Right cardiac atrium (tissue), 5 donors: ENCODE results near the gene L2HGDH. TPM values are rescaled to one million over a fixed set of nuclear protein-coding genes. Genes with fewer than 3 reads are reported as not detected.
"Not testable (repeated sequence)": the region's sequence is repeated elsewhere in the genome, so short reads cannot be mapped to it uniquely, and the experiment has no call there.

ENCODE experiments used
- ATAC-seq, 2 donors: fragments of 200-7000 bp; cut with Tn5 transposase; one replicate each; pipeline versions ENCODE4 v1.8.0 to v1.9.1; 2020; ENCODE audit warnings: moderate library complexity in 2 of 2, mild to moderate bottlenecking in 1 of 2
- DNase-seq, 3 donors: peaks; one replicate each; pipeline ENCODE4 v3.0.0-alpha.2; 2020
- H3K27ac ChIP-seq: one replicate; pipeline ENCODE4 v1.5.1; 2013; ENCODE audit warnings: mild to moderate bottlenecking, low read length, control low read depth, moderate library complexity
- H3K27me3 ChIP-seq: one replicate; pipeline ENCODE4 v1.6.1; 2013; ENCODE audit not compliant: control insufficient read depth, insufficient read depth
- H3K4me1 ChIP-seq: one replicate; pipeline ENCODE4 v1.6.1; 2013; ENCODE audit warnings: low read length; ENCODE audit not compliant: control insufficient read depth, insufficient read depth
- H3K4me3 ChIP-seq: one replicate; pipeline ENCODE4 v1.5.1; 2013; ENCODE audit warnings: low read length, control low read depth
- H3K9me3 ChIP-seq: one replicate; pipeline ENCODE4 v1.6.1; 2013; ENCODE audit warnings: low read length; ENCODE audit not compliant: control insufficient read depth
- WGBS: extraction: QIAGEN DNeasy Blood & Tissue Kit; methylation state at CpG from one replicate; pipeline ENCODE4 v1.1.7; 2013; 5-methylcytosine and 5-hydroxymethylcytosine counted together
- intact Hi-C, 4 donors: fragments of 100-400 bp; cut with DNase I; formaldehyde crosslinking; loops; one replicate each; pipeline versions ENCODE4 v1.11.0 to v1.14.0; 2022 to 2023
- long read RNA-seq, 4 donors: library from polyadenylated mRNA; unstranded; transcript quantifications; one replicate each; pipeline ENCODE4 v2.0.0, GENCODE V29; 2020 to 2021
- polyA plus RNA-seq: library from polyadenylated mRNA; stranded (reverse); fragments of 200-250 nt; gene quantifications from one replicate; pipeline ENCODE4 v1.2.3, GENCODE V29; 2013
- total RNA-seq, 4 donors: library from RNA; stranded (reverse); fragmentation: NEBNext Ultra II Directional; extraction: Animal tissue kit (Norgen Biotek cat#: 25700); gene quantifications; one replicate each; pipeline ENCODE4 v1.2.1, GENCODE V29; 2021
- donor health status: healthy with polysubstance abuse.
- donor health status: DM: no; HTN: yes; CAD: no.
- donor health status: DM: no; HTN: no; CAD: no.
- donor health status: DM: no; HTN: yes; CAD: no; lungs with severe emphysema.
- donor health status: DM: yes; HTN: yes; CAD: no.

Gene L2HGDH
- total RNA-seq (1 to 10 TPM; 5.2 to 9.4 (median 7.7) TPM), polyA plus RNA-seq (4.4 TPM)
- long read RNA-seq, donor 1, full-length matches to known transcripts = 15 of 19 reads
- long read RNA-seq, donor 1, partial matches to known transcripts = 1 of 19 reads
- long read RNA-seq, donor 1, other reads (novel, unspliced or antisense) = 3 of 19 reads
- long read RNA-seq, donor 2, full-length matches to known transcripts = 3 of 6 reads
- long read RNA-seq, donor 2, partial matches to known transcripts = 0 of 6 reads
- long read RNA-seq, donor 2, other reads (novel, unspliced or antisense) = 3 of 6 reads
- long read RNA-seq, donor 3, full-length matches to known transcripts = 15 of 15 reads
- long read RNA-seq, donor 3, partial matches to known transcripts = 0 of 15 reads
- long read RNA-seq, donor 3, other reads (novel, unspliced or antisense) = 0 of 15 reads
- long read RNA-seq, donor 4, full-length matches to known transcripts = 9 of 9 reads
- long read RNA-seq, donor 4, partial matches to known transcripts = 0 of 9 reads
- long read RNA-seq, donor 4, other reads (novel, unspliced or antisense) = 0 of 9 reads

GRCh38 chr14:50311972-50312733, at the start of gene L2HGDH, which contains the start of gene DMAC2L:
L2HGDH (minus strand) TSS chr14:50312229; CDS start chr14:50312150, 79 bp downstream.
DMAC2L (plus strand) TSS chr14:50312324; CDS start chr14:50321488, 9,164 bp downstream.
- intact Hi-C loops = no loop called here
- WGBS = under 1% methylated on average over 83 of the region's 83 CpGs
- peak; percentile 95 to 98 (median 98) for DNase-seq

DNA sequence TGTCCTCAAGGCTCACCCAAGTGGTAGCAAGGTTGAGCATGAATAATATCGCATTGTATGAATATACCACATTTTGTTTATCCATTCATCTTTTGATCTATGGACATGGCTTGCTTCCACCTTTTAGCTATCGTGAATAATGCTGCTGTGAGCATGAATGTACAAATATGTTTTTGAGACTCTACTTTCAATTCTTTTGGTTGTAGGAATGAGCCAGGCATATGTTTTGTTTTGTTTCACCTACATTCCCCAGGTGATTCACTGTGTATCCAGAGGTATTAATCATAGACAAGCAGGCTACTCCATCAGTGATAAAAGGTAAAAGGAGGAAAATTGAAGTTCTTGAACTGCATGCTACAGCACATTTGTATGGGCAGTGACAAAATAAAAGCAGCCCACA, 48.8 kb upstream of the L2HGDH start:
- intact Hi-C loops = no loop called here
- Histone ChIP-seq H3K27ac (no peak overlapping the region), H3K4me1 (no peaks in the 10 kb centered on the region), H3K4me3 (no peak overlapping the region), H3K27me3 (no peaks in the 10 kb centered on the region), H3K9me3 (no peaks in the 10 kb centered on the region)
- no peak for DNase-seq
- ATAC-seq = no peak
- 96% methylated on average over 2 of the region's 2 CpGs for WGBS

More at GRCh38 chr14:50311972-50312733, at the start of gene L2HGDH, which contains the start of gene DMAC2L:
- Histone ChIP-seq H3K27ac (peak within 1 kb of the TSS; percentile 87), H3K9me3 (no peaks in the 10 kb centered on the region), H3K27me3 (no peaks in the 10 kb centered on the region), H3K4me3 (peak within 1 kb of the TSS; percentile 32), H3K4me1 (peaks cover 2% of the 10 kb centered on the region)
- ATAC-seq = peak; percentile 100

DNA sequence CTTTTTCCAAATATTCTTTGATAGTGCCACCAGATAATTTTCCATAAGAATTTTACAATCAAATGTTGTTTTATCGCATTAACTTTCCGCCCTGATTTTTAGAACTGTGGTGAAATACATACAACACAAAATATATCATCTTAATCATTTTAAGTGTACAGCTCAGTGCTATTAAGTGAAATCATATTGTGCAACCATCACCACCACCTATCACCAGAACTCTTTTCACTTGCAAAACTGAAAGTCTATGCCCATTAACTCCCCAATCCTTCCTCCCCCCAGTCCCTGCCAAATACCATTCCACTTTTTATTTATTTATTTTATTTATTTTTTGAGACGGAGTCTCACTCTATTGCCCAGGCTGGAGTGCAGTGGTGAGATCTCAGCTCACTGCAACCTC, 48.1 kb upstream of the L2HGDH start:
- H3K9me3 ChIP-seq = no peaks in the 10 kb centered on the region
- no peaks in the 10 kb centered on the region for H3K4me1 ChIP-seq
- 96% methylated on average over 3 of the region's 3 CpGs for WGBS
- DNase-seq (no peak), ATAC-seq (no peak)
- no peaks in the 10 kb centered on the region for H3K27me3 ChIP-seq
- H3K4me3 ChIP-seq = no peak overlapping the region
- no peak overlapping the region for H3K27ac ChIP-seq
- intact Hi-C loops = no loop called here

- Histone ChIP-seq H3K4me1 (no peaks in the 10 kb centered on the region), H3K27ac (no peak overlapping the region), H3K4me3 (no peak overlapping the region), H3K9me3 (no peaks in the 10 kb centered on the region), H3K27me3 (no peaks in the 10 kb centered on the region)
- DNase-seq (no peak), ATAC-seq (no peak)
- intact Hi-C loops = no loop called here
- 86% methylated on average over 5 of the region's 5 CpGs for WGBS
Measured at GRCh38 chr14:50359631-50360030, 47.6 kb upstream of the L2HGDH start.

DNA sequence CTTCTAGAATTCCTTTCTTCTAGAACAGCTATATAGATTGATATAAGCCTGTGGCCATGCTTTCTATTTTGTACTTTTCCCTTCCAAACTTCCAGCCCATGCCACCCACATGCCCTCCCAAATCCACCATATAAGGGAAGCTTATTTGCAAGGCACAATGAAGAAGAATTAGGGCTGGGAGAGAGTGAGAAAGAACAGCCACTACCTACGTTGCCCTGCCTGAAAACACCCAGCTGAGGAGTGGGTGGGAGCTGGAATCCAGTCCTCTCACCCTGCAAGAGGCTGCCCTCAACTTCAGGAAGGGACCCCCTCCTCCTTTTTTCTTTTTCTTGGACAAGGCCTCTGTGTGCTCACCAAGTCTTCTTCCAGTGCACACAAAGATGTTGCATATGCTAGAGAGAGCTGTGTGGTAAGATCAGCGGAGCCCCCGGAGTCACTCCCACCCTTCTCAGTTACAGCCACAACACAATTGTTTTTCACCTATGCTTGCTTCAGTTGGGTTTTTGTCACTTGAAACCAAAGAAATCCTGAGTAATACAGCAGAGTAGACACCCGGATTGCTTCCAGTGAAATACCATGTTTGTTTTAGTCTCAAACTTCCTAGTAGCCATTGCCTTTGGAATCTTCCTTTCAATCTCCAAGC, 45.8 kb upstream of the L2HGDH start:
- no peak overlapping the region for H3K4me3 ChIP-seq
- DNase-seq (no peak), ATAC-seq (no peak)
- H3K27me3 ChIP-seq = no peaks in the 10 kb centered on the region
- WGBS = 90% methylated on average over 4 of the region's 4 CpGs
- H3K9me3 ChIP-seq = no peaks in the 10 kb centered on the region
- H3K4me1 ChIP-seq = no peaks in the 10 kb centered on the region
- H3K27ac ChIP-seq = no peak overlapping the region
- intact Hi-C loops = no loop called here

GRCh38 chr14:50357124-50357523, 45.1 kb upstream of the L2HGDH start:
- intact Hi-C loops = no loop called here
- Histone ChIP-seq H3K27ac (no peak overlapping the region), H3K9me3 (no peaks in the 10 kb centered on the region), H3K4me1 (no peaks in the 10 kb centered on the region), H3K27me3 (no peaks in the 10 kb centered on the region), H3K4me3 (no peak overlapping the region)
- DNase-seq (no peak), ATAC-seq (no peak)
- 89% methylated on average over 6 of the region's 6 CpGs for WGBS

- H3K27me3 ChIP-seq, H3K4me1 ChIP-seq, intact Hi-C loops, DNase-seq, H3K27ac ChIP-seq, ATAC-seq, H3K4me3 ChIP-seq, H3K9me3 ChIP-seq: not testable (repeated sequence)
- WGBS = 77% methylated on average over 3 of the region's 3 CpGs
Measured at GRCh38 chr14:50356283-50356682, 44.3 kb upstream of the L2HGDH start.

- Histone ChIP-seq H3K27me3 (no peaks in the 10 kb centered on the region), H3K4me1 (no peaks in the 10 kb centered on the region), H3K4me3 (no peak overlapping the region), H3K27ac (no peak overlapping the region), H3K9me3 (no peaks in the 10 kb centered on the region)
- 96% methylated on average over 1 of the region's 1 CpG for WGBS
- intact Hi-C loops = no loop called here
- DNase-seq (no peak), ATAC-seq (no peak)
Measured at GRCh38 chr14:50355692-50356091, 43.7 kb upstream of the L2HGDH start.

GRCh38 chr14:50354527-50354926, 42.5 kb upstream of the L2HGDH start:
- intact Hi-C loops = no loop called here
- DNase-seq = no peak
- no peak for ATAC-seq
- Histone ChIP-seq H3K4me1 (no peaks in the 10 kb centered on the region), H3K4me3 (no peak overlapping the region), H3K27ac (no peak overlapping the region), H3K27me3 (no peaks in the 10 kb centered on the region), H3K9me3 (no peaks in the 10 kb centered on the region)
- 51% methylated on average over 1 of the region's 1 CpG for WGBS

DNA sequence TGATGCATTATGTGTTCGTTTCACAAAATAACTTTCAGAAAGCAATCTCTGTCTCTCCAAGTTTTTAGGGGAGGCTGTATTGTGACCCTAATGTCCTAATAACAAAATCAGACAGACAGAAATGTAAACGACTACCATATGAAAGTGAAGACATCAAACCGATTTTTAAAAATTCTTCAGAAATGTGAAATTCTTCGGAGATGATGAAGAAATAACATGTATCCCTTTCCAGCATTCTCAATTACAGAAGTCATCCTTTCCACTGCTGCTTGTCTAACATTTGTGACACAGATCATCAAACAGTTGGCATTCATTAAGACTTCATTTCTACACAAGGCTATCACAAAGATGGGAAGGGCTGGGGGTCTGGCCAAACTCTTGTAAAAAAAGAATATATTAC, 41.1 kb upstream of the L2HGDH start:
- Histone ChIP-seq H3K4me3 (no peak overlapping the region), H3K4me1 (no peaks in the 10 kb centered on the region), H3K9me3 (no peaks in the 10 kb centered on the region), H3K27me3 (no peaks in the 10 kb centered on the region), H3K27ac (no peak overlapping the region)
- 75% methylated on average over 4 of the region's 4 CpGs for WGBS
- DNase-seq (no peak), ATAC-seq (no peak)
- intact Hi-C loops = no loop called here

DNA sequence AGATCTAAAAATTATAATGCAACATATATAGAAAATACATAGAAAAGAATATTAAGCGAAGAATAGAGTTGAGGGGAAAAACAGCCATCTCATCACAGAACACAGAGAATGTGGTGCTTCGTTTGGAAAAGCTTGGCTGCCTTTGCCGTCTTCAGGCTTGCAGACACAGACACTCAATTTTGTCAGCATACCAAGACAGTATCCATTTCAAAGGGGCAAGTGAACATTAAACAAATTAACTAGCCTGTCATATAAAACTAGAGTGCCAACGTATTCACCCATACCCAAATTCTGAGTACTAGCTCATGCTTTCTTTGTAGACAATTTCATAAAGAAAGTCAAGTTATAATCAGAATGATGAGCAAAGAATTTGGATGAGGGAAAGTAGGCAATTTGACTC, 40.6 kb upstream of the L2HGDH start:
- Histone ChIP-seq H3K4me3 (no peak overlapping the region), H3K4me1 (no peaks in the 10 kb centered on the region), H3K27ac (no peak overlapping the region), H3K9me3 (no peaks in the 10 kb centered on the region), H3K27me3 (no peaks in the 10 kb centered on the region)
- intact Hi-C loops = no loop called here
- 69% methylated on average over 4 of the region's 4 CpGs for WGBS
- DNase-seq (no peak), ATAC-seq (no peak)
